OCI-LY1 (cell line): ENCODE results near the gene E2F1.

ENCODE experiments used
- H2AFZ ChIP-seq: fragments of 200-600 bp; sonication (generic), shearing (Covaris generic); 2 replicates; pipeline ENCODE4 v1.6.0; 2014; ENCODE audit warnings: antibody characterized with exemption, mild to moderate bottlenecking, low read length
- H3F3A ChIP-seq: fragments of 200-600 bp; sonication (generic), shearing (Covaris generic); 2 replicates; pipeline ENCODE4 v1.6.0; 2014; ENCODE audit warnings: mild to moderate bottlenecking, antibody characterized with exemption, low read length, moderate library complexity; ENCODE audit not compliant: insufficient read depth
- H3K27ac ChIP-seq: fragments of 200-600 bp; sonication (generic); 2 replicates; pipeline ENCODE4 v1.5.1; 2014; ENCODE audit warnings: low read length, mixed run types, mild to moderate bottlenecking, low read depth; ENCODE audit not compliant: poor library complexity, severe bottlenecking
- H3K27me3 ChIP-seq: fragments of 200-600 bp; sonication (generic); 2 replicates; pipeline ENCODE4 v1.6.0; 2014; ENCODE audit warnings: antibody characterized with exemption, mild to moderate bottlenecking, low read length, moderate library complexity; ENCODE audit not compliant: insufficient read depth
- H3K36me3 ChIP-seq: fragments of 200-600 bp; sonication (generic); 2 replicates; pipeline ENCODE4 v1.6.1; 2014; ENCODE audit warnings: mild to moderate bottlenecking, antibody characterized with exemption, low read length, moderate library complexity, mixed read lengths; ENCODE audit not compliant: insufficient read depth
- H3K4me1 ChIP-seq: fragments of 200-600 bp; sonication (generic); 2 replicates; pipeline ENCODE4 v1.5.1; 2014; ENCODE audit warnings: mild to moderate bottlenecking, low read length, moderate library complexity; ENCODE audit not compliant: insufficient read depth, severe bottlenecking
- H3K4me2 ChIP-seq: fragments of 200-600 bp; sonication (generic), shearing (Covaris generic); 2 replicates; pipeline ENCODE4 v1.6.1; 2014; ENCODE audit warnings: low read length
- H3K4me3 ChIP-seq: fragments of 200-600 bp; sonication (generic); 2 replicates; pipeline ENCODE4 v1.5.1; 2014; ENCODE audit warnings: low read length, low read depth, mild to moderate bottlenecking, mixed read lengths; ENCODE audit not compliant: poor library complexity, severe bottlenecking
- H3K79me2 ChIP-seq: fragments of 200-600 bp; shearing (Covaris generic); 2 replicates; pipeline ENCODE4 v1.6.1; 2016; ENCODE audit warnings: mixed run types, low read length, mixed read lengths; ENCODE audit not compliant: insufficient read depth
- H3K9ac ChIP-seq: fragments of 200-600 bp; sonication (generic), shearing (Covaris generic); 2 replicates; pipeline ENCODE4 v1.6.1; 2014; ENCODE audit warnings: mild to moderate bottlenecking, low read length, mixed read lengths
- H3K9me2 ChIP-seq: fragments of 200-600 bp; sonication (generic), shearing (Covaris generic); 2 replicates; pipeline ENCODE4 v1.6.1; 2014; ENCODE audit warnings: low read depth, mild to moderate bottlenecking, low read length, mixed read lengths
- H3K9me3 ChIP-seq: fragments of 200-600 bp; shearing (Covaris generic); 2 replicates; pipeline ENCODE4 v1.6.1; 2014; ENCODE audit warnings: low read length, mixed read lengths
- H4K20me1 ChIP-seq: fragments of 200-600 bp; sonication (generic), shearing (Covaris generic); 2 replicates; pipeline ENCODE4 v1.6.0; 2016; ENCODE audit warnings: mild to moderate bottlenecking, low read length; ENCODE audit not compliant: insufficient read depth
- CTCF ChIP-seq: fragments of 200-600 bp; sonication (generic), shearing (Covaris generic); IDR thresholded peaks from 2 replicates; pipeline ENCODE4 v1.5.1; 2017; ENCODE audit warnings: mild to moderate bottlenecking, antibody characterized with exemption, low read length, moderate library complexity, mixed read lengths
- EZH2 ChIP-seq: fragments of 200-600 bp; sonication (generic), shearing (Covaris generic); IDR thresholded peaks from 2 replicates; pipeline ENCODE4 v1.8.0; 2017; ENCODE audit warnings: borderline replicate concordance, mixed run types, mild to moderate bottlenecking, antibody characterized with exemption, low read length, moderate library complexity, mixed read lengths

Gene E2F1

GRCh38 chr20:33704197-33704924 is 18.2 kb upstream of the E2F1 start:
- no peak overlapping the region for H3K27ac ChIP-seq
- TF ChIP-seq EZH2 = no peak
- no peak for TF ChIP-seq CTCF
- H3K9me3 ChIP-seq = no peaks in the 10 kb centered on the region
- no peak overlapping the region for H2AFZ ChIP-seq
- no peak overlapping the region for H3K4me2 ChIP-seq
- no peaks in the 10 kb centered on the region for H3F3A ChIP-seq
- no peak overlapping the region for H3K9ac ChIP-seq
- H3K9me2 ChIP-seq = no peaks in the 10 kb centered on the region
- H3K36me3 ChIP-seq = peaks cover 28% of the 10 kb centered on the region
- H3K4me3 ChIP-seq = no peak overlapping the region
- no peaks in the 10 kb centered on the region for H3K4me1 ChIP-seq
- H3K79me2 ChIP-seq = no peaks in the 10 kb centered on the region
- H3K27me3 ChIP-seq = no peaks in the 10 kb centered on the region
- no peaks in the 10 kb centered on the region for H4K20me1 ChIP-seq

GRCh38 chr20:33703498-33704137 is 17.4 kb upstream of the E2F1 start:
- Histone ChIP-seq H3K9me3 (no peaks in the 10 kb centered on the region), H3K4me1 (no peaks in the 10 kb centered on the region), H3K4me2 (no peak overlapping the region), H4K20me1 (no peaks in the 10 kb centered on the region), H3K36me3 (peaks cover 24% of the 10 kb centered on the region), H3K27ac (no peak overlapping the region), H3K9me2 (no peaks in the 10 kb centered on the region), H2AFZ (no peak overlapping the region), H3K79me2 (no peaks in the 10 kb centered on the region), H3K4me3 (no peak overlapping the region), H3K27me3 (no peaks in the 10 kb centered on the region), H3K9ac (no peak overlapping the region), H3F3A (no peaks in the 10 kb centered on the region)
- no peak for TF ChIP-seq CTCF
- TF ChIP-seq EZH2 = no peak

GRCh38 chr20:33702861-33703260 is 16.7 kb upstream of the E2F1 start:
- H3K4me3 ChIP-seq = no peak overlapping the region

More at GRCh38 chr20:33702861-33703260, 16.7 kb upstream of the E2F1 start:
- Histone ChIP-seq H3K36me3 (peaks cover 20% of the 10 kb centered on the region), H3F3A (no peaks in the 10 kb centered on the region), H3K9me2 (no peaks in the 10 kb centered on the region), H3K9me3 (no peaks in the 10 kb centered on the region), H3K9ac (no peak overlapping the region), H3K27me3 (no peaks in the 10 kb centered on the region), H3K27ac (no peak overlapping the region), H4K20me1 (no peaks in the 10 kb centered on the region), H3K4me1 (no peaks in the 10 kb centered on the region), H3K79me2 (no peaks in the 10 kb centered on the region), H3K4me2 (no peak overlapping the region), H2AFZ (no peak overlapping the region)
- no peak for TF ChIP-seq EZH2
- no peak for TF ChIP-seq CTCF
